ENCODE measurements around the gene GRHPR. TPM values are rescaled to one million over a fixed set of nuclear protein-coding genes. Genes with fewer than 3 reads are reported as not detected.

Gene GRHPR
- total RNA-seq, 1 donor from 2014 or later, result 131 TPM

DNA sequence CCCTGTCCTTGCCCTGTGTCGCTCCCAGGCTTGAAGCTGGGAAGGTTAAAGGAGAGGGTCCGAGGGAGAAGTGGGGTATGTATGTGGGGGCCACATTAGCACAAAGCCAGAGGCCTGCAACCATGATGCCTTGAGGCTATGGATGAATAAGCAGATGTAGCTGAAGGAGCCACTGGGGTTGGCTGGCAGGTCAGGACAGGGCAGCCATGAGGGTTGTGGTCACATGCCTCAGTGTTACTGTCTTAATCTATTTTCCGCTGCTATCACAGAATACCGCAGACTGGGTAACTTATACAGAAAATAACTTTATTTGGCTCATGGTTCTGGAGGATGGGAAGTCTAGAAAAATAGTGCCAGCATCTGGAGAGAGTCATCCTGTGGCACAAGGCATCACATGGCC lies 9.2 kb upstream of the GRHPR start:
- no peak overlapping the region for H3K27ac ChIP-seq
- no peaks in the 10 kb centered on the region for H3K36me3 ChIP-seq
- no peak overlapping the region for H3K4me3 ChIP-seq
- DNase-seq (ENCODE audit: low spot score in 2 of 2), result no peak
- intact Hi-C loops (cut with DNase I), result no loop called here
- no peaks in the 10 kb centered on the region for H3K9me3 ChIP-seq
- no peak for TF ChIP-seq CTCF (IDR thresholded peaks at IDR 0.05)
- H3K27me3 ChIP-seq, result no peaks in the 10 kb centered on the region
- H3K4me1 ChIP-seq, result no peaks in the 10 kb centered on the region

- TF ChIP-seq CTCF (IDR thresholded peaks at IDR 0.05), result no peak
- H3K27me3 ChIP-seq, result no peaks in the 10 kb centered on the region
- no peaks in the 10 kb centered on the region for H3K9me3 ChIP-seq
- intact Hi-C loops (cut with DNase I), result loop anchor here (2.0 kb wide), 1 partner anchor 50 kb away; the partner anchor contains the start of gene ZBTB5
- H3K4me1 ChIP-seq, result no peaks in the 10 kb centered on the region
- no peaks in the 10 kb centered on the region for H3K36me3 ChIP-seq
- H3K4me3 ChIP-seq, result no peak overlapping the region
- DNase-seq (ENCODE audit: low spot score in 2 of 2), result no peak
- peak overlapping the region; percentile 39 to 50 for H3K27ac ChIP-seq
Observed at GRCh38 chr9:37414503-37414943, 8.0 kb upstream of the GRHPR start.

- H3K4me3 ChIP-seq, result peak overlapping the region in 1 of 2 donors; percentile 43
- no peaks in the 10 kb centered on the region for H3K4me1 ChIP-seq
- H3K27ac ChIP-seq, result peak overlapping the region; percentile 39 to 50
- TF ChIP-seq CTCF (IDR thresholded peaks at IDR 0.05), result peak; percentile 65 to 86 (median 78)
- H3K27me3 ChIP-seq, result no peaks in the 10 kb centered on the region
- no peaks in the 10 kb centered on the region for H3K9me3 ChIP-seq
- DNase-seq (ENCODE audit: low spot score in 2 of 2), result peak in 1 of 2 donors; percentile 84
- intact Hi-C loops (cut with DNase I), result loop anchor here (2.0 kb wide), 1 partner anchor 50 kb away; the partner anchor contains the start of gene ZBTB5
- H3K36me3 ChIP-seq, result no peaks in the 10 kb centered on the region
Observed at GRCh38 chr9:37415011-37415719, 7.3 kb upstream of the GRHPR start.

GRCh38 chr9:37417252-37417803 lies 5.2 kb upstream of the GRHPR start:
- no peaks in the 10 kb centered on the region for H3K36me3 ChIP-seq
- TF ChIP-seq CTCF (IDR thresholded peaks at IDR 0.05), result no peak
- intact Hi-C loops (cut with DNase I), result no loop called here
- no peak for DNase-seq (ENCODE audit: low spot score in 2 of 2)
- H3K9me3 ChIP-seq, result no peaks in the 10 kb centered on the region
- H3K4me1 ChIP-seq, result no peaks in the 10 kb centered on the region
- H3K27me3 ChIP-seq, result no peaks in the 10 kb centered on the region
- H3K4me3 ChIP-seq, result no peak overlapping the region
- H3K27ac ChIP-seq, result no peak overlapping the region

GRCh38 chr9:37417857-37418618 lies 4.5 kb upstream of the GRHPR start:
- H3K4me1 ChIP-seq, result no peaks in the 10 kb centered on the region
- no peaks in the 10 kb centered on the region for H3K27me3 ChIP-seq
- H3K36me3 ChIP-seq, result no peaks in the 10 kb centered on the region
- no peak for TF ChIP-seq CTCF (IDR thresholded peaks at IDR 0.05)
- no peak for DNase-seq (ENCODE audit: low spot score in 2 of 2)
- no peak overlapping the region for H3K27ac ChIP-seq
- intact Hi-C loops (cut with DNase I), result no loop called here
- no peak overlapping the region for H3K4me3 ChIP-seq
- H3K9me3 ChIP-seq, result no peaks in the 10 kb centered on the region

Data from ascending aorta (tissue), 2 donors.